GM21737 (cell line): Measurements from ENCODE around the gene STX2.
A peak's percentile ranks its signal among the peaks of the same experiment; 100 is the strongest.
"Not testable (repeated sequence)": the region's sequence is repeated elsewhere in the genome, so short reads cannot be mapped to it uniquely, and the experiment has no call there.

Experiments used
- ATAC-seq: cut with Tn5 transposase; IDR thresholded peaks from one replicate; pipeline ENCODE4 v1.9.1; 2021; ENCODE audit warnings: mild to moderate bottlenecking, moderate library complexity; ENCODE audit not compliant: unreplicated experiment

STX2 gene

DNA sequence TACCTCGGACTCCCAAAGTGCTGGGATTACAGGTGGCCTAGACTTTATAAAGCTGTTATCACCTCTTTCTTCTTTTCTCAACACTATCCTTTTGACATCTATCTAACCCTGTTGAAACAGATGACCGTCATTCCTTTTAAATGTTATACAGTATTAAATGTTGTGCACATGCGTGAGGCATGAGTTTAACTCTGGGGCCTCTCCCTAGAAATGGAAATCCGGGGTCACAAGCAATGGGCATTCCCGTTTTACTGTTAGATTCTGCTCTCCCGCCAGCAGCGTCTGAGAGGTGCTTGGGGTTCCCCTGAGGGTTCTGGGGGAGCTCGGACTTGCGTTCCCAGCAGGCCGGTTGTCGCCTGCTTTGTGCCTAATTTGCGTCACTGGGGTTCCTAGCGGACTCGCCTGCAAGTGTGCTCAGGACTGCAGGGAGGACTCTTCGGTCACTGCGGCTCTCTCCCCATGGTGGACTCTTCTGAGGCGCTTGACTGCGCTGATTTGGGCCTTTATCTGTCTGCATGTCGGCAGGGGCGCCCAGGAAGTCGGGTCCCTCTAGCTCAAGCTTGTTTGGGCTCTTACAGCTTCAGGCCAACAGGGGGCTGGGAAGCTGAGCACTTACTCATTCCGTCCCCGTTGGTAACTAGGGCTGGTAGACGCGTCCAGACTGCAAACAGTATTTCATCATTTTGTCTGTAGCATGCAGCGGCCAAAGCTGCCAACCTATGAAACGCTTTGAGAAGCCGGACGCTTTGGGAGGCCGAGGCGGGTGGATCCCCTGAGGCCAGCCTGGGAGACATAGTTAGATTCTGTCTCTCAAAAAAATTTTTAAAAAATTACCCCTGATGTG, 31.6 kb upstream of the STX2 start:
- peak; percentile 31 for ATAC-seq

DNA sequence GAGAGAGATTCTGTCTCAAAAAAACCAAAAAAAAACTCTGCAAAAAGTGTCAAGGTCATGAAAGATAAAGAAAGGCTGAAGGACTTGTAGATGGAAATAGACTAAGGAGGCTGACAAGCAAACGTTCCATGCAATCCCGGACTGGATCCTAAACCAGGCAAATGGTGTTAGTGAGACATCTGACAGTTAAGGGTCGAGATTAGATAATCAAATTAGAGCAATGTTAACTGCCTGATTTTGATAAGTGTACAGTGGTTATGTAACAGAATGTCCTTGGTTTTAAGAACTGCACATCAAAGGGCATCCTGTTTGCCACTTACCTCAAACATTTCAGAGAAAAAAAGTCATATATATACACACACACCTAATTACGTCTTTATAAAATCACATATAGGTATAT, 29.4 kb upstream of the STX2 start:
- ATAC-seq: no peak

DNA sequence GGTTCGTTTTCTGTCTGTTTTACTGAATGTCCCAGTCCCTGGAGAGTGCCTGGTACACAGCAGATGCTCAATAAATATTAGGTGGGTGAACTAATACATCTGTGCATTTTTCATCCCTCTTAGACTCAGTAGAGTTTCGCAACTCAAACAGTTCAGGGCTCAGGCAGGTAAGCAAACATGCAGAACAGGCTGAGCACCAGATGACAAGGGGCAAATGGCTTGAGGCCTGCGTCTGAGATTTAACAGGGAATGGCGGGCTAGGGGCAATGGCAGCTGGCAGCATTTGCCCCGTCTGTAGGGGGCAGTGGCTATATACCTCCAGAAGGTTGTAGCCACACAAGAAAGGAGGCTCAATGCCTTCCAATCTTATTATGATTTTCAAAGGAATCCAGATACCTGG, 24.2 kb upstream of the STX2 start:
- no peak for ATAC-seq

DNA sequence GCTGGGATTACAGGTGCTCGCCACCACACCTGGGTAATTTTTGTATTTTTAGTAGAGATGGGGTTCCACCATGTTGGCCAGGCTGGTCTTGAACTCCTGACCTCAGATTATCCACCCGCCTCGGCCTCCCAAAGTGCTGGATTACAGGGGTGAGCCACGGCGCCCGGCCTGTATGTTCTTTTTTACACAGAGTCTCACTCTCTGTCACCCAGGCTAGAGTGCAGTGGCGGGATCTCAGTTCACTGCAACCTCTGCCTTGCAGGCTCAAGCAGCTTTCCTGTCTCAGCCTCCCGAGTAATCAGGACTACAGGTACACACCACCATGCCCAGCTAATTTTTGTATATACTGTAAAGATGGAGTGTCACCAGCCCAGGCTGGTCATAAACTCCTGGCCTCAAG, 23.7 kb upstream of the STX2 start:
- ATAC-seq: not testable (repeated sequence)

DNA sequence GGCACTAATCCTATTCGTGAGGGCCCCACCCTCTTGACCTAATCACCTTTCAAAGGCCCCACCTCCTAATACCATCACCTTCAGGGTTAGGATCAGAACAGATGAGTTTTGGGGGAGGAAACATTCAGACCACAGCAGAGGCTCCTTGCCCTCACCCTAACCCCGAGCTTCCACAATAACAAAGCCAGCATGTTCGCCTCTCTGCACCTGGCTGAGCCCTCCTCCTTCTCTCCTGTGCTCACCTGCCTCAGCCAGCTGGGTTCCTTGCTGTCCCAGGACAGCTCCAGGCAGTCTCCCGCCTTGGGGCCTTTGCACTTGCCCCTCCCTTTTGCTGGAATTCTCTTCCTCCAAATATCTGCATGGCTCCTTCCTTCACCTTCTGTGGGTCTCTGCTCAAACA, 23.1 kb upstream of the STX2 start:
- ATAC-seq: no peak

DNA sequence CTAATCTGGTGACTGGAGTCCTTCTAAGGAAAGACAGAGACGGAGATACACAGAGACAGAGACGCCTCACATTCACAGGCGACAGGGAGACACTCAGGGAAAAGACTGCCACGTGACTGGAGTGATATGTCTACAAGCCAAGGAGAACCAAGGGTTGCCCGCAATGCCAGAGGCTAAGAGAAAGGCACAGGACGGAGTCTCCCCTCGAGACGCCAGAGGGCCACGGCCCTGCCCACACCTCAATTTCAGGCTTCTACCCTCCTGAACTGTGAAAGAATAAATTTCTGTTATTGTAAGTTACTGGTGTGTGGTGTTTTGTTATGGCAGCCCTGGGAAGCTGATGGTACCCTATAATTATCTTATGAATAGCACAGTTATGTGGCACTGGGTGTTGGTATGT, 21.3 kb upstream of the STX2 start:
- no peak for ATAC-seq

DNA sequence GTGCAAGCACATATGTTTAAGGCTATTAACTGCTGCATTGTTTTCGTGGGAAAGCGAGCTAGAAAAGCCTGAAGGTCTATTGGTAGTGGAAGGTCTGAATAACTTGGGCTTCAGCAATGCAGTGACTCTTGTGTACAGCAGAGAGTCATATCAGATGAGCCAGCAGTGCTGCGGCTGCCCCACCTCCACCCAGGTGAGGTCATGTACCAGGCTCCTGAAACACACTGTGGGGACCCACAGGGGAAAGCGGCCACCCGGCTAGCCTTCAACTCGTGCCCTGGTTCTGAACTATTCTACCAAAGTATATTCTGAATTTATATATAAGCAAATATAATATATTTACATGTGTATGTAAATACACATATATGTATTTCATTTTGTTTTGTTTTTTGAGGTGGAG, 20.1 kb upstream of the STX2 start:
- ATAC-seq: no peak

DNA sequence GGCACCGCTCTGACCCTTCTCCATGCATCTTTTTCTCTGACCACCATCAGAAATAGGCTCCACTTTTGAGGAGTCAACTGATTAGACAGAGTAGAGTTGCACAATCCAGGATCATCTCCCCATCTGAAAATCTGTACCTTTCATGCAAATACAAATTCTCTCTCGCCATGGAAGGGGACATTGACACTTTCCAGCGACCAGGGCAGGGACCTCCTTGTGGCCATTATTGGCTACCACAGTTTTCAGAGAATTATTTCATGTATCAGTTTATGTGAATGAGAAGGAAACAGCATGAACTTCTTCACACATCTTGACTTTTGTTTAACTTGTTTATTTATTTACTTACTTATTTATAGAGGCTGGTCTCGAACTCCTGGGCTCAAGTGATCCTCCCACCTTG, 19.0 kb upstream of the STX2 start:
- no peak for ATAC-seq

DNA sequence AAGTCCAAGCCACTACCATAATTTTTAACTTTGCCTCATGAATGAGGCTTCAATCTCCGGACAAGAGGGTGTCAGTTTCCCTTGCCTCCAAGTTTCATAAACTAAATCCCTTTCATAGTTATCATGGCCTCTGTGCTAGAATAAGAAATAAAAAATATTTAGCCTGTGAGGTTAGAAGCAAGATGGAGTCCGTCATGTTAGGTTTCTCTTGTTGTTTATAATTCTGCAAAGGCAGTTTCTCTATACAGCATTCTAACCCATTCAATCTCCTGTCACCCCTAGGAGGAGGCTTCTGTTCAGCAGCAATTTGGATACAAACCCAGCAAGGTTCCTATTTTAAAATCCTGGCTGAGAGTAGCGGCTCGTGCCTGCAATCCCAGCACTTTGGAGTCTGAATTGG, 17.0 kb upstream of the STX2 start:
- ATAC-seq: no peak

DNA sequence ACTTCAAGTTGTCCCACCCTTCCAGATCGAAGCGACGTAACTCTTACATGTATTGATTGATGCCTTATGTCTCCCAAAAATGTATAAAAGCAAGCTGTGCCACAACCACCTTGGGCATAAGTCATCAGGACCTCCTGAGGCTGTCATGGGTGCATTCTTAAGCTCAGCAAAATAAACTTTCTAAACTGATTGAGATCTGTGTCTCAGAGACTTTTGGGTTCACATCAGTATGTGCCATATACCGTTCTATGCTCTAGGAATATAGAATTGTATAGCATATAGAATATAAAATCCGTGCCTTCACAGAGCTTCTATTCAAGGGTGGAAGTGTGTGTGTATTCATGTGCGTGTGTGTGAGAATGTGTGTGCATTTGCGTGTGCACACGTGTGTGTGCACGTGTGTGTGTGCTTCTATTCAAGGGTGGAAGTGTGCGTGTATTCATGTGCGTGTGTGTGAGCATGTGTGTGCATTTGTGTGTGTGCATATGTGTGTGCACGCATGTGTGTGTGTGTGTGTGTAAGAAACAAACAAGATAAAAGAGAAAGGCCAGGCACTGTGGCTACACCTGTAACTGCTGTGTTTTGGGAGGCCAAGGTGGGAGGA, 11.5 kb upstream of the STX2 start:
- ATAC-seq: no peak

DNA sequence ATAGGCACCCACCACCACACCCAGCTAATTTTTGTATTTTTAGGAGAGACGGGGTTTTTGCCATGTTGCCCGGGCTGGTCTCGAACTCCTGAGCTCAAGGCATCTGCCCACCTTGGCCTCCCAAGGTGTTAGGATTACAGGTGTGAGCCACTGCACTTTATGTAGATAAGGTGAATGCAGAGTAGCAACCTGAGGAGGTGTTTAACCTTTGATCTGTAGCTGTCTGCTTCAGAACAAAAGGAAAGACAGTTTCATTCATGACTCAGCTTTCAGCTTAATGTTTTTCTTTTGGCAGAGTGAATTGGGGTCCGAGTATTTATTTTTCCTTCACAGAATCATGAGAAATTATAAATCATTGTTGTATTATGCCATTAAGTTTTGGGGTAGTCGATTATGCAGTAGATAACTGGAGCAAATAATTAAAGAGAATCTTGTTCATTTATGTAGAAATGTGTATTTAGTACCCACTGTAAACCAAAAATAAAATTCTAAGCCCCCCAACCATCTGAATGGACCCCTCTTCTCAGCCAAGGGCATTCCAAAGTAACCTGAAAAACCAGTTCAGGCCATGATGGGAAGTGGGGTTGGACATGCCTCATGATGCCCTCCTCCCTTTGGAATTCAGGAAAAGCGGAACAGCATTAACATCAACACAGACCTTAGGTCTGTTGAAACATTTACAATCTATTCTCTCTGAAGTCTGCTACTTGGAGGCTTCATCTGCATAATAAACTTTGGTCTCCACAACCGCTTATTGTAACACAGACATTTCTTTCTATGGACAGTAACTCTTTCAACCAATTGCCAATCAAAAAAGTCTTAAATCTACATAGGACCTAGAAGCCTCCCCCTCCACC, 10.7 kb upstream of the STX2 start:
- no peak for ATAC-seq

DNA sequence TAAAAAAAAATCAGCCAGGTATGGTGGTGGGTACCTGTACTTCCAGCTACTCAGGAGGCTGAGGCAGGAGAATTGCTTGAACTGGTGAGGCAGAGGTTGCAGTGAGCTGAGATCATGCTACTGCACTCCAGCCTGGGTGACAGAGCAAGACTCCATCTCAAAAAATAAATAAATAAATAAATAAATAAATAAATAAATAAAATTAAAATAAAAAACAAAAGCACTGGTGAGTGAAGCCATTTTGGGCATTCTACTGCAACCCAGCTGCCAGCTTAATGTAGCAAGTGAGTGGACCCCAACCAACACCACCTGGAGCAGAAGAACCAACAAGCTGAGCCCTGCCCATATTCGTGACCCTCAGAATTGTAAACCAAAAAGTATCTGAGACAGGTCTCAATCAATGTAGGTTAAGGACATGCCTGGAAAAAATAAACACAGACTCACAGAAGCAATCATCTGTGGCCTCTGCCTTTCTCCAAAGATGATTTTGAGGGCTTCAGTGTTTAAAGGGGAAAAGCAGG, 9.8 kb upstream of the STX2 start:
- ATAC-seq: not testable (repeated sequence)

DNA sequence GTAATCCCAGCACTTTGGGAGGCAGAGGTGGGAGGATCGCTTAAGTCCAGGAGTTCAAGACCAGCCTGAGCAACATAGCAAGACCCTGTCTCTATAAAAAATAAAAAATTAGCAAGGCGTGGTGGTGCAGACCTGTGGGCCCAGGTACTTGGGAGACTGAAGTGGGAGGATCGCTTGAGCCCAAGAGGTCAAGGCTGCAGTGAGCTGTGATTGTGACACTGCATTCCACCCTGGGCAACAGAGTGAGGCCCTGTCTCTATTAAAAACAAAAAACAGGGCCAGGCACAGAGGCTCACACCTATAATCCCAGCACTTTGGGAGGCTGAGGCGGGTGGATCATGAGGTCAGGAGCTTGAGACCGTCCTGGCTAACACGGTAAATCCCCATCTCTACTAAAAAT, 9.1 kb upstream of the STX2 start:
- ATAC-seq: not testable (repeated sequence)

DNA sequence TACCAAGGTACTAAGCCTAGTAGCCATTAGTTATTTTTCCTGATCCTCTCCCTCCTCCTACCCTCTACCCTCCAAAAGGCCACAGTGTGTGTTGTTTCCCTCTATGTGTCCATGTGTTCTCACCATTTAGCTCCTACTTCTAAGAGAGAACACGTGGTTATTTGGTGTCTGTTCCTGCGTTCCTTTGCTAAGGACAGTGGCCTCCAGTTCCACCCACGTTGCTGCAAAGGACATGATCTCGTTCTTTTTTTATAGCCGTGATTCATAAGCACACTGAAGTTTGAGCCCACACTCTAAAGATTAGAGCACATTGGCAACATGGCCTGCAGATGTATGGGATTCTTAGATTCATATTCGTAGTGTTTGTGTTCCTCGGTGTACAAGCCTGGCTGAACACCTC, 8.1 kb upstream of the STX2 start:
- no peak for ATAC-seq

DNA sequence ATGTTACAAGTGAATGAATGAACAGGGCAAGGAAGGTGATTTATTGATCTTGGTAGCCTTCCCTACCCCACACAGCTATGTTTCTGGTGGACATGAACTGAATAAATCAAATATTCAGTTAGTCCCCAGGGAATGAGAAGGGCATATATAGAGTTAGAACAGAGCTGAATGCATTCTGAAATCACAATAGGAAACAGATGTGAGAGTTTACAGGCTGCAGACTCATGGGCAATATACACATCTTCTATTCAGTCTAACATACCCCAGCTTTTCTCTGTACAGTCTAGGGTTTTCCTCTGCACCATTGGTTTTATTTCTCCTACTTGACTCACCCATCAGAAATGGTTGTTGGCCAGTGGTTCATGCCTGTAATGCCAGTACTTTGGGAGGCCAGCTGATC, 7.3 kb upstream of the STX2 start:
- no peak for ATAC-seq

DNA sequence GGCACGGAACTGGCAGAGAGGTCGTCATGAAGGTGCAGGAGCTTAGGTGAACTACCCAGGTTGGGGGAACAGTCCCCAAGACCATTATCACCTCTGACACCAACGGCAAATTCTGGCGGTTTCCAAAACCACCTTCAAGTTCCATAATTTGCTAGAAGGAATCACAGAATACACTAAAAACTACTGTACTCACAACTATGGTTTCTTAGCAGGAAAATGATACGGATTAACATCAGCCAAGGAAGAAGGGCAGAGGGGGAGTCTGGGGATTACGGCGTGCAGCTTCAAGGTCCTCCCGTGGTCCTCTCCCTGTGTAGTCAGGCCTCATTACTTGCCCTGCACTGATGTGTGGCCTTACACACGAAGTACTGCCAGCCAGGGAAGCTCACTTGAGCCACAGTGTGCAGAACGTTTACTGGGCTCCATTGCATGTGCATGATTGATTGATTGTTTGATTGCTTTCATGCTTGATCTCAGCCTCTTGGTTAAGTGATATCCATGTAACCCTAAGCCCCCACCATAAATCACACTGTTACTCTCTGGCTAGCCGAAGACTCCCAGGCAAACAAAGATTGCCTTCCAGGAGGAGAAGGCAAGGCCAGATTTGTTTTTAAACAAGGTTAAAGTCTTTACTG, 837 bp upstream of the STX2 start:
- no peak for ATAC-seq

DNA sequence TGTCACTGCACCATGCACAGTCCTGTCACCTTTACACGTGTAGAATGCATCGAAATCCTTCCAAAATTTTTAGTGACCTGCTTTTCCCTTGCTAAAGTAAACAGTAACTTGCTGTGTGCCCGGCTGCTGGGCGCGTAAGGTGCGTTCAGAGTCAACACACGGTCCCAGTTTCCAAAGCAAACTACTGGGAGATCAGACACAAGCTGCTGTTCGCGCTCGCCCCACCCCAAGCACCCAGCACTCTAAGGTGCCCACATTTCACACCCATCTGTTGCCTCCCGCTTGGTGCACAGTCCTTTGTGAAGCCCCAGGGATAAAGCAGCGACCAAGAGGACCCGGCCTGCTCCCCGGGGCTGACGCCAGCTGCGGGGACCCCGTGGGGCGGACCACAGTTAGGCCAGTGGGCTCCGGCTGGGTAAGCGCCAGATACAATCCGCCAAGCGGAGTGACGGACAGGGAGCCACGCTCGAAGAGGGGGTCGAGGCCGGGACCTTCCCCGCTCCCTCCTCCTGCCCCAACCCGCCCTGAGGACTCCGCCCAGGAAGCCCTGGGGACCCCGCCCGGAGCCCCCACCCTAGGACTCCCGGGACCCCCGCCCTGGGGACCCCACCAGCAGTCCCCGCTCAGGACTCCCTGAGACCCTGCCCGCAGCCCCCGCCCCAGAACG, 633 bp downstream of the STX2 start:
- ATAC-seq: peak; percentile 16

DNA sequence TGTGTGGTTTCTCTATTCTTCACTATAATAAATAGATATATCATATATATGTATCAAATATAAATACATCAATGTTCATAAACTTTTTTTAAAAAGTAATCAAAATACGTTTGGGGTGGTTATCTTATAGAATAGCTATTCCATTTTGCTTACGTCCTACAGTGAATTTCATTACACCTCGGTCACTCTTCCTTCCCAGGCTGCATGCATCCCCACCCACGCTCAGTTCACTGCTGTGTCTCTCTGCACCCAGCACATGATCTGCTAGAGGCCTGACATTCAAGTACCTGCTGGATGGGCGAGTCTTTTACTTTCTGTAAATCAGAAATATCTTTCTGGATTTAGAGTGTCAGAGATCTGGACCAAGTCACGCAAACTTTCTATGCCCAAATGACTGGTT, 3.6 kb downstream of the STX2 start:
- ATAC-seq: no peak

DNA sequence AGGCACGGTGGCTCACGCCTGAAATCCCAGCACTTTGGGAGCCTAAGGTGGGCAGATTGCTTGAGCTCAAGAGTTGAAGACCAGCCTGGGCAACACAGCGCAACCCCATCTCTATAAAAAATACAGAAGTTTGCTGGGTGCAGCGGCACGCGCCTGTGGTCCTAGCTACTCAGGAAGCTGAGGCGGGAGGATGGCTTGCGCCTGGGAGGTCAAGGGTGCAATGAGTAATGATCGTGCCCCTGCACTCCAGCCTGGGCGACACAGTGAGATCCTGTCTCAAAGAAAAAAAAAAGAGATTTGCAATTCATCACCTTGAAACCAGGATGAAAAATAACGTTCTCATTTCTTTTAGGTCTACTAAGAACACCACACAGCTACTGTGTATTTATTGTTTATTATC, 4.0 kb downstream of the STX2 start:
- ATAC-seq: no peak

DNA sequence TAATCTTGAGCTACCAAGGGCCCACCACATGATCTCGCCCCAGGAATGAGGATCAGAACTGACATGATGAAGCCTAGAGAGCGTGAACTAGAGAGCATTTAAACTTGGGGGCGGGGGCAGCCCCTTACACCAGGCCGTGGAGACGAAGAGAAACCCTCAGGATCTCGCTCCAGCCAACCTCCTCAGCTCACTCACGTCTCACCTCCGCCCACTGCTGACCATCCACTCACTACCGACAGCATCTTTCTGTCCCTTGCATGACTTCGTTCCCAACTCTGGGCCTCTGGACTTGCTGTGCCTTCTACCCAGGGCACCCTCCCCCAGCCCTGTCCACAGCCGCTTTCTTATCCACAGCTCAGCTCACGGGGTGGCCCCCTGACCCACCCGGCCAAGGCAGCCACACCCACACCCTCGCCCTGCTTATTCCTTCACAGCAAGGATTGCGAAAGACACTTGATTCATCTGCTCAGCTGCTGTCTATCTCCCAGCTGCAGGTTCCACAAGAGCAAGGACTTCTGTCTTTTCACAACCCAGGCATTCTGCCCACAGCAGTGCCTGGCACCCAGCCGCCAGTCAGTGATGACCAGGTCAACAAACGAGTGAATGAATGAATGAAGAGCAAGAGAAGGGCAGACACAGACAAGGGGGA, 6.4 kb downstream of the STX2 start:
- no peak for ATAC-seq
